ENCODE results near the gene HDAC4.

DNA sequence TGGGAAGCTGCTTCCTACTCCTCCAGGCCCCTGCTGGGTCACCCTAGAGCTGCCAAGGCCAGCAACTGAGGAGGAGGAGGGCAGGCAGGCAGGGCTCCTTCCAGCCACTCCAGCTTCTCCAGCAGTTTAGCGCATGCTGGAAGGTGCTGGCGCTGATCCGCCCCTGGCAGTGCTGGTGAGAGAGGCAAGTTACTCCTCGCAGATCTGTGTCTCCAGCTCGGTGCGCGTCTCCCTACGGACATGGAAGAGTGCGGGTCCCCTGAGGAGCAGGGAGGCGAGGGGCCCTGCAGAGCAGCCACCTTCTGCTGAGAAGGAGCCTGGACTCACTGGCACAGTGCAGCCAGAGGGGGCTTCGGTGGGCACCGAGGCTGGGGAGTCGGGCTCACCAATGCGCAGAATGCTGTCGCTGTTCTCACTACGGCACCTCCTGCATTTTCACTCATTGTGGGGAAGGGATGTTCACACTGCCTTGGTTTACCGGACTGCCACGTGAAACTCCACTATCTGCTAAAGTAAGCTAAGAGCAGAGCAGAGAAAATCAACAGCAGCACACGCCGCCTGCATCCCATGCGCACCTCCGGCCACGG lies 206.0 kb downstream of the HDAC4 start:
- TF ChIP-seq, protein P1, sequence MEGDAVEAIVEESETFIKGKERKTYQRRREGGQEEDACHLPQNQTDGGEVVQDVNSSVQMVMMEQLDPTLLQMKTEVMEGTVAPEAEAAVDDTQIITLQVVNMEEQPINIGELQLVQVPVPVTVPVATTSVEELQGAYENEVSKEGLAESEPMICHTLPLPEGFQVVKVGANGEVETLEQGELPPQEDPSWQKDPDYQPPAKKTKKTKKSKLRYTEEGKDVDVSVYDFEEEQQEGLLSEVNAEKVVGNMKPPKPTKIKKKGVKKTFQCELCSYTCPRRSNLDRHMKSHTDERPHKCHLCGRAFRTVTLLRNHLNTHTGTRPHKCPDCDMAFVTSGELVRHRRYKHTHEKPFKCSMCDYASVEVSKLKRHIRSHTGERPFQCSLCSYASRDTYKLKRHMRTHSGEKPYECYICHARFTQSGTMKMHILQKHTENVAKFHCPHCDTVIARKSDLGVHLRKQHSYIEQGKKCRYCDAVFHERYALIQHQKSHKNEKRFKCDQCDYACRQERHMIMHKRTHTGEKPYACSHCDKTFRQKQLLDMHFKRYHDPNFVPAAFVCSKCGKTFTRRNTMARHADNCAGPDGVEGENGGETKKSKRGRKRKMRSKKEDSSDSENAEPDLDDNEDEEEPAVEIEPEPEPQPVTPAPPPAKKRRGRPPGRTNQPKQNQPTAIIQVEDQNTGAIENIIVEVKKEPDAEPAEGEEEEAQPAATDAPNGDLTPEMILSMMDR (IDR thresholded peaks at IDR 0.05): no peak
- TF ChIP-seq POLR2AphosphoS5 (IDR thresholded peaks at IDR 0.05): no peak
- TF ChIP-seq POLR2A (IDR thresholded peaks at IDR 0.05): no peak
- TF ChIP-seq EP300 (IDR thresholded peaks at IDR 0.05): no peak
